ENCODE results near the gene IL4. TPM values are rescaled to one million over a fixed set of nuclear protein-coding genes. Genes with fewer than 3 reads are reported as not detected.

The IL4 gene
- total RNA-seq, 1 donor: 0.36 TPM

GRCh38 chr5:132729896-132730295, 56.1 kb downstream of the IL4 start:
- DNase-seq (ENCODE audit: low read depth): no peak
- H3K4me3 ChIP-seq (ENCODE audit: low read depth, low read length): no peak overlapping the region
- TF ChIP-seq, protein P1, sequence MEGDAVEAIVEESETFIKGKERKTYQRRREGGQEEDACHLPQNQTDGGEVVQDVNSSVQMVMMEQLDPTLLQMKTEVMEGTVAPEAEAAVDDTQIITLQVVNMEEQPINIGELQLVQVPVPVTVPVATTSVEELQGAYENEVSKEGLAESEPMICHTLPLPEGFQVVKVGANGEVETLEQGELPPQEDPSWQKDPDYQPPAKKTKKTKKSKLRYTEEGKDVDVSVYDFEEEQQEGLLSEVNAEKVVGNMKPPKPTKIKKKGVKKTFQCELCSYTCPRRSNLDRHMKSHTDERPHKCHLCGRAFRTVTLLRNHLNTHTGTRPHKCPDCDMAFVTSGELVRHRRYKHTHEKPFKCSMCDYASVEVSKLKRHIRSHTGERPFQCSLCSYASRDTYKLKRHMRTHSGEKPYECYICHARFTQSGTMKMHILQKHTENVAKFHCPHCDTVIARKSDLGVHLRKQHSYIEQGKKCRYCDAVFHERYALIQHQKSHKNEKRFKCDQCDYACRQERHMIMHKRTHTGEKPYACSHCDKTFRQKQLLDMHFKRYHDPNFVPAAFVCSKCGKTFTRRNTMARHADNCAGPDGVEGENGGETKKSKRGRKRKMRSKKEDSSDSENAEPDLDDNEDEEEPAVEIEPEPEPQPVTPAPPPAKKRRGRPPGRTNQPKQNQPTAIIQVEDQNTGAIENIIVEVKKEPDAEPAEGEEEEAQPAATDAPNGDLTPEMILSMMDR (IDR thresholded peaks at IDR 0.05; ENCODE audit: insufficient read depth, low read length): no peak

Other genes starting within 250 kb of the IL4 start
- 17.1 and 24.6 TPM in 2 replicates for gene IRF1, start 183.2 kb upstream of the IL4 start, total RNA-seq (ENCODE audit: low replicate concordance)
- gene IL5, start 130.5 kb upstream of the IL4 start, total RNA-seq (ENCODE audit: low replicate concordance): not detected in 2 replicates
- 54.7 and 250 TPM in 2 replicates for gene RAD50, start 117.0 kb upstream of the IL4 start, total RNA-seq (ENCODE audit: low replicate concordance)
- gene IL13, start 15.8 kb upstream of the IL4 start, total RNA-seq (ENCODE audit: low replicate concordance): not detected in 2 replicates
- 12.7 and 29.2 TPM in 2 replicates for gene KIF3A, start 63.6 kb downstream of the IL4 start, total RNA-seq (ENCODE audit: low replicate concordance)
- gene CCNI2, start 73.4 kb downstream of the IL4 start, total RNA-seq (ENCODE audit: low replicate concordance): 1.2 TPM in 1 of 2 replicates, not detected in the other
- 22.7 and 43.0 TPM in 2 replicates for gene SEPTIN8, start 103.2 kb downstream of the IL4 start, total RNA-seq (ENCODE audit: low replicate concordance)
- not detected in 2 replicates for gene SOWAHA, start 139.3 kb downstream of the IL4 start, total RNA-seq (ENCODE audit: low replicate concordance)
- gene SHROOM1, start 156.7 kb downstream of the IL4 start, total RNA-seq (ENCODE audit: low replicate concordance): 1.2 and 7.6 TPM in 2 replicates
- 0.18 TPM in 1 of 2 replicates, not detected in the other for gene GDF9, start 192.5 kb downstream of the IL4 start, total RNA-seq (ENCODE audit: low replicate concordance)
- gene UQCRQ, start 192.7 kb downstream of the IL4 start, total RNA-seq (ENCODE audit: low replicate concordance): 77.2 and 92.0 TPM in 2 replicates
- gene LEAP2, start 199.7 kb downstream of the IL4 start, total RNA-seq (ENCODE audit: low replicate concordance): 0.18 and 0.74 TPM in 2 replicates